ENCODE data around the gene NUAK2. TPM values are rescaled to one million over a fixed set of nuclear protein-coding genes. Genes with fewer than 3 reads are reported as not detected.

The NUAK2 gene
- total RNA-seq, 1 experiment from 2014 or later, result 1.2 TPM

GRCh38 chr1:205256951-205257625 is 64.5 kb downstream of the NUAK2 start:
- DNase-seq (ENCODE audit: low read depth), result no peak

GRCh38 chr1:205255941-205256780 is 65.4 kb downstream of the NUAK2 start:
- DNase-seq (ENCODE audit: low read depth), result peak; percentile 75

Other genes with a start within 250 kb of the NUAK2 start
- 1.8 and 2.0 TPM in 2 replicates for gene TMEM81, start 237.3 kb downstream of the NUAK2 start, total RNA-seq (2014; rRNA removed; shearing (Covaris generic))
- 14.1 and 15.6 TPM in 2 replicates for gene RBBP5, start 199.8 kb downstream of the NUAK2 start, total RNA-seq (2014; rRNA removed; shearing (Covaris generic))
- gene DSTYK, start 110.0 kb downstream of the NUAK2 start, total RNA-seq (2014; rRNA removed; shearing (Covaris generic)), result 4.4 and 5.0 TPM in 2 replicates
- gene TMCC2, start 93.8 kb downstream of the NUAK2 start, total RNA-seq (2014; rRNA removed; shearing (Covaris generic)), result 0.48 and 1.1 TPM in 2 replicates
- not detected in 2 replicates for gene KLHDC8A, start 35.2 kb upstream of the NUAK2 start, total RNA-seq (2014; rRNA removed; shearing (Covaris generic))
- gene LEMD1, start 100.3 kb upstream of the NUAK2 start, total RNA-seq (2014; rRNA removed; shearing (Covaris generic)), result not detected in 2 replicates
- not detected in 2 replicates for gene BLACAT1, start 134.3 kb upstream of the NUAK2 start, total RNA-seq (2014; rRNA removed; shearing (Covaris generic))
- under 0.01 and 0.36 TPM in 2 replicates for gene CDK18, start 182.9 kb upstream of the NUAK2 start, total RNA-seq (2014; rRNA removed; shearing (Covaris generic))